HG02970 (cell line): ENCODE measurements around the gene NDUFA13.

Experiments used
- ATAC-seq: cut with Tn5 transposase; IDR thresholded peaks from one replicate; pipeline ENCODE4 v1.9.1; 2021; ENCODE audit warnings: mild to moderate bottlenecking, moderate library complexity, moderate number of reproducible peaks; ENCODE audit not compliant: unreplicated experiment, low FRiP score

The NDUFA13 gene

GRCh38 chr19:19544954-19545591 is 29.0 kb downstream of the NDUFA13 start:
- ATAC-seq, result no peak

GRCh38 chr19:19545707-19546106 is 29.7 kb downstream of the NDUFA13 start:
- no peak for ATAC-seq

- no peak for ATAC-seq
Observed at GRCh38 chr19:19546751-19547162, 30.7 kb downstream of the NDUFA13 start.

- ATAC-seq, result no peak
Observed at GRCh38 chr19:19547674-19548336, 31.8 kb downstream of the NDUFA13 start.

- no peak for ATAC-seq
Observed at GRCh38 chr19:19548915-19549759, 33.1 kb downstream of the NDUFA13 start.

- no peak for ATAC-seq
Observed at GRCh38 chr19:19549804-19550464, 33.9 kb downstream of the NDUFA13 start.

- no peak for ATAC-seq
Observed at GRCh38 chr19:19550485-19550929, 34.5 kb downstream of the NDUFA13 start.

GRCh38 chr19:19550972-19551852 is 35.2 kb downstream of the NDUFA13 start:
- no peak for ATAC-seq

- no peak for ATAC-seq
Observed at GRCh38 chr19:19551853-19552192, 35.8 kb downstream of the NDUFA13 start.

GRCh38 chr19:19552798-19553197 is 36.8 kb downstream of the NDUFA13 start:
- ATAC-seq, result no peak

- ATAC-seq, result no peak
Observed at GRCh38 chr19:19553670-19554069, 37.6 kb downstream of the NDUFA13 start.

GRCh38 chr19:19554074-19555023 is 38.3 kb downstream of the NDUFA13 start:
- no peak for ATAC-seq

- ATAC-seq, result no peak
Observed at GRCh38 chr19:19558055-19558454, 42.0 kb downstream of the NDUFA13 start.

GRCh38 chr19:19558636-19559035 is 42.6 kb downstream of the NDUFA13 start:
- ATAC-seq, result no peak

- ATAC-seq, result no peak
Observed at GRCh38 chr19:19559931-19560330, 43.9 kb downstream of the NDUFA13 start.

- ATAC-seq, result no peak
Observed at GRCh38 chr19:19561946-19562664, 46.1 kb downstream of the NDUFA13 start.

GRCh38 chr19:19562665-19563347 is 46.8 kb downstream of the NDUFA13 start:
- no peak for ATAC-seq
